OCI-LY1 (cell line): ENCODE results near the gene ABHD1.

ENCODE experiments used
- H2AFZ ChIP-seq: fragments of 200-600 bp; sonication (generic), shearing (Covaris generic); 2 replicates; pipeline ENCODE4 v1.6.0; 2014; ENCODE audit warnings: antibody characterized with exemption, mild to moderate bottlenecking, low read length
- H3F3A ChIP-seq: fragments of 200-600 bp; sonication (generic), shearing (Covaris generic); 2 replicates; pipeline ENCODE4 v1.6.0; 2014; ENCODE audit warnings: mild to moderate bottlenecking, antibody characterized with exemption, low read length, moderate library complexity; ENCODE audit not compliant: insufficient read depth
- H3K27ac ChIP-seq: fragments of 200-600 bp; sonication (generic); 2 replicates; pipeline ENCODE4 v1.5.1; 2014; ENCODE audit warnings: low read length, mixed run types, mild to moderate bottlenecking, low read depth; ENCODE audit not compliant: poor library complexity, severe bottlenecking
- H3K27me3 ChIP-seq: fragments of 200-600 bp; sonication (generic); 2 replicates; pipeline ENCODE4 v1.6.0; 2014; ENCODE audit warnings: antibody characterized with exemption, mild to moderate bottlenecking, low read length, moderate library complexity; ENCODE audit not compliant: insufficient read depth
- H3K36me3 ChIP-seq: fragments of 200-600 bp; sonication (generic); 2 replicates; pipeline ENCODE4 v1.6.1; 2014; ENCODE audit warnings: mild to moderate bottlenecking, antibody characterized with exemption, low read length, moderate library complexity, mixed read lengths; ENCODE audit not compliant: insufficient read depth
- H3K4me1 ChIP-seq: fragments of 200-600 bp; sonication (generic); 2 replicates; pipeline ENCODE4 v1.5.1; 2014; ENCODE audit warnings: mild to moderate bottlenecking, low read length, moderate library complexity; ENCODE audit not compliant: insufficient read depth, severe bottlenecking
- H3K4me2 ChIP-seq: fragments of 200-600 bp; sonication (generic), shearing (Covaris generic); 2 replicates; pipeline ENCODE4 v1.6.1; 2014; ENCODE audit warnings: low read length
- H3K4me3 ChIP-seq: fragments of 200-600 bp; sonication (generic); 2 replicates; pipeline ENCODE4 v1.5.1; 2014; ENCODE audit warnings: low read length, low read depth, mild to moderate bottlenecking, mixed read lengths; ENCODE audit not compliant: poor library complexity, severe bottlenecking
- H3K79me2 ChIP-seq: fragments of 200-600 bp; shearing (Covaris generic); 2 replicates; pipeline ENCODE4 v1.6.1; 2016; ENCODE audit warnings: mixed run types, low read length, mixed read lengths; ENCODE audit not compliant: insufficient read depth
- H3K9ac ChIP-seq: fragments of 200-600 bp; sonication (generic), shearing (Covaris generic); 2 replicates; pipeline ENCODE4 v1.6.1; 2014; ENCODE audit warnings: mild to moderate bottlenecking, low read length, mixed read lengths
- H3K9me2 ChIP-seq: fragments of 200-600 bp; sonication (generic), shearing (Covaris generic); 2 replicates; pipeline ENCODE4 v1.6.1; 2014; ENCODE audit warnings: low read depth, mild to moderate bottlenecking, low read length, mixed read lengths
- H3K9me3 ChIP-seq: fragments of 200-600 bp; shearing (Covaris generic); 2 replicates; pipeline ENCODE4 v1.6.1; 2014; ENCODE audit warnings: low read length, mixed read lengths
- H4K20me1 ChIP-seq: fragments of 200-600 bp; sonication (generic), shearing (Covaris generic); 2 replicates; pipeline ENCODE4 v1.6.0; 2016; ENCODE audit warnings: mild to moderate bottlenecking, low read length; ENCODE audit not compliant: insufficient read depth
- EZH2 ChIP-seq: fragments of 200-600 bp; sonication (generic), shearing (Covaris generic); IDR thresholded peaks from 2 replicates; pipeline ENCODE4 v1.8.0; 2017; ENCODE audit warnings: borderline replicate concordance, mixed run types, mild to moderate bottlenecking, antibody characterized with exemption, low read length, moderate library complexity, mixed read lengths
- TF ChIP-seq, protein P1 (sequence below): fragments of 200-600 bp; sonication (generic), shearing (Covaris generic); IDR thresholded peaks from 2 replicates; pipeline ENCODE4 v1.5.1; 2017; ENCODE audit warnings: mild to moderate bottlenecking, antibody characterized with exemption, low read length, moderate library complexity, mixed read lengths

The ABHD1 gene

DNA sequence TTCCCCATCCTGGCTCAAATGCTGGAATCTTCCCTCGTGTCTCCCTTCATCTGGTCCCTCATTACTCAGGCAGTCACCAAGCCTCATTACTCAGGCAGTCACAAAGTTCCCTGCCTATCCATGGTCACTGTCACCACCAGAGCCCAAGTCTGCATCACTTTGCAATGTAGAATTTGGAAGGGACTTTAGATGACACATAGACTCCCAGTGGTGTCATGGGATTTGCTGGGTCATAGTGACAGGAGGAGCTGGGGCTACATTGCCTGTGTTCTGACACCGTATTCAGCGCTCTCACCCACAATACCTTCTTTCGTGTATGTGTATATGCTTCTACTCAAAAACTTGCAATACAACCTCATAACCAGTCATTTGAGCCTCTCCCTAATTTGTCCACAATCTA is 47.3 kb upstream of the ABHD1 start:
- Histone ChIP-seq H2AFZ (no peak overlapping the region), H3K27ac (no peak overlapping the region), H3K27me3 (no peaks in the 10 kb centered on the region; the same call in 1 of the 2 replicates), H3F3A (no peaks in the 10 kb centered on the region), H3K9me2 (no peaks in the 10 kb centered on the region), H3K9ac (no peak overlapping the region), H3K4me3 (no peak overlapping the region), H3K36me3 (no peaks in the 10 kb centered on the region), H3K4me2 (no peak overlapping the region), H3K4me1 (peaks cover 38% of the 10 kb centered on the region), H3K9me3 (no peaks in the 10 kb centered on the region), H4K20me1 (no peaks in the 10 kb centered on the region), H3K79me2 (no peaks in the 10 kb centered on the region)
- no peak for TF ChIP-seq EZH2
- TF ChIP-seq, protein P1, sequence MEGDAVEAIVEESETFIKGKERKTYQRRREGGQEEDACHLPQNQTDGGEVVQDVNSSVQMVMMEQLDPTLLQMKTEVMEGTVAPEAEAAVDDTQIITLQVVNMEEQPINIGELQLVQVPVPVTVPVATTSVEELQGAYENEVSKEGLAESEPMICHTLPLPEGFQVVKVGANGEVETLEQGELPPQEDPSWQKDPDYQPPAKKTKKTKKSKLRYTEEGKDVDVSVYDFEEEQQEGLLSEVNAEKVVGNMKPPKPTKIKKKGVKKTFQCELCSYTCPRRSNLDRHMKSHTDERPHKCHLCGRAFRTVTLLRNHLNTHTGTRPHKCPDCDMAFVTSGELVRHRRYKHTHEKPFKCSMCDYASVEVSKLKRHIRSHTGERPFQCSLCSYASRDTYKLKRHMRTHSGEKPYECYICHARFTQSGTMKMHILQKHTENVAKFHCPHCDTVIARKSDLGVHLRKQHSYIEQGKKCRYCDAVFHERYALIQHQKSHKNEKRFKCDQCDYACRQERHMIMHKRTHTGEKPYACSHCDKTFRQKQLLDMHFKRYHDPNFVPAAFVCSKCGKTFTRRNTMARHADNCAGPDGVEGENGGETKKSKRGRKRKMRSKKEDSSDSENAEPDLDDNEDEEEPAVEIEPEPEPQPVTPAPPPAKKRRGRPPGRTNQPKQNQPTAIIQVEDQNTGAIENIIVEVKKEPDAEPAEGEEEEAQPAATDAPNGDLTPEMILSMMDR: no peak

GRCh38 chr2:27077231-27077630 is 46.4 kb upstream of the ABHD1 start:
- Histone ChIP-seq H3K79me2 (no peaks in the 10 kb centered on the region), H3K9ac (no peak overlapping the region), H3K27ac (no peak overlapping the region), H2AFZ (no peak overlapping the region), H3F3A (no peaks in the 10 kb centered on the region), H3K4me1 (peaks cover 41% of the 10 kb centered on the region), H3K36me3 (no peaks in the 10 kb centered on the region), H3K27me3 (no peaks in the 10 kb centered on the region; the same call in 1 of the 2 replicates), H3K9me3 (no peaks in the 10 kb centered on the region), H3K9me2 (no peaks in the 10 kb centered on the region), H4K20me1 (no peaks in the 10 kb centered on the region), H3K4me2 (no peak overlapping the region), H3K4me3 (no peak overlapping the region)
- TF ChIP-seq EZH2: no peak
- TF ChIP-seq, protein P1: no peak

- H3K79me2 ChIP-seq: no peaks in the 10 kb centered on the region
- no peaks in the 10 kb centered on the region for H4K20me1 ChIP-seq
- H3K9me3 ChIP-seq: no peaks in the 10 kb centered on the region
- H3F3A ChIP-seq: no peaks in the 10 kb centered on the region
- H3K36me3 ChIP-seq: no peaks in the 10 kb centered on the region
- no peak within 1 kb of the TSS for H3K4me2 ChIP-seq
- peaks cover 37% of the 10 kb centered on the region for H3K4me1 ChIP-seq
- no peaks in the 10 kb centered on the region for H3K9me2 ChIP-seq
- no peak within 1 kb of the TSS for H3K4me3 ChIP-seq
- no peak for TF ChIP-seq EZH2
- TF ChIP-seq, protein P1: no peak
- H3K27me3 ChIP-seq: no peaks in the 10 kb centered on the region; the same call in 1 of the 2 replicates
- H3K27ac ChIP-seq: no peak within 1 kb of the TSS
- no peak within 1 kb of the TSS for H2AFZ ChIP-seq
- no peak within 1 kb of the TSS for H3K9ac ChIP-seq
Observed at GRCh38 chr2:27078267-27079194, 45.1 kb upstream of the ABHD1 start, which contains the start of gene EMILIN1. Gene EMILIN1 (plus strand): TSS chr2:27078615. CDS start chr2:27079066, 451 bp downstream.
